RWPE2 (cell line): ENCODE measurements around the gene FPR1.

Experiments used
- ATAC-seq: fragments of 200-7000 bp; cut with Tn5 transposase; 3 replicates; pipeline ENCODE4 v1.9.1; 2021; ENCODE audit warnings: low read depth
- DNase-seq: peaks from one replicate; pipeline ENCODE4 v3.0.0-alpha.2; 2020; ENCODE audit warnings: low spot score
- H3K27ac ChIP-seq: fragments of 450-650 bp; 2 replicates; pipeline ENCODE4 v1.5.1; 2017; ENCODE audit warnings: mild to moderate bottlenecking; ENCODE audit not compliant: poor library complexity, severe bottlenecking
- H3K27me3 ChIP-seq: fragments of 250-450 bp; sonication (Bioruptor Pico); 2 replicates; pipeline ENCODE4 v1.5.1; 2021; ENCODE audit warnings: mild to moderate bottlenecking, moderate library complexity; ENCODE audit not compliant: insufficient read depth, poor library complexity, severe bottlenecking
- H3K36me3 ChIP-seq: fragments of 250-450 bp; sonication (Bioruptor Pico); 2 replicates; pipeline ENCODE4 v1.5.1; 2020; ENCODE audit warnings: low read depth, mild to moderate bottlenecking, moderate library complexity
- H3K4me1 ChIP-seq: fragments of 250-450 bp; sonication (Bioruptor Pico); 2 replicates; pipeline ENCODE4 v1.5.1; 2021; ENCODE audit warnings: mild to moderate bottlenecking, moderate library complexity; ENCODE audit not compliant: insufficient read depth, poor library complexity, severe bottlenecking
- H3K4me3 ChIP-seq: fragments of 250-450 bp; sonication (Bioruptor Pico); 2 replicates; pipeline ENCODE4 v1.5.1; 2021; ENCODE audit warnings: mild to moderate bottlenecking, moderate library complexity; ENCODE audit not compliant: severe bottlenecking
- H3K9me3 ChIP-seq: fragments of 250-450 bp; sonication (Bioruptor Pico); 2 replicates; pipeline ENCODE4 v1.5.1; 2021; ENCODE audit warnings: mild to moderate bottlenecking, moderate library complexity; ENCODE audit not compliant: severe bottlenecking
- CTCF ChIP-seq: fragments of 450-650 bp; IDR thresholded peaks from one replicate; pipeline ENCODE4 v1.5.1; 2017; ENCODE audit warnings: mild to moderate bottlenecking, moderate library complexity; ENCODE audit not compliant: poor library complexity, severe bottlenecking

FPR1 gene

GRCh38 chr19:51755571-51755970 is 3.9 kb upstream of the FPR1 start:
- Histone ChIP-seq H3K27me3 (no peaks in the 10 kb centered on the region), H3K27ac (no peak overlapping the region), H3K4me1 (no peaks in the 10 kb centered on the region), H3K9me3 (no peaks in the 10 kb centered on the region), H3K4me3 (no peak overlapping the region), H3K36me3 (no peaks in the 10 kb centered on the region)
- DNase-seq (no peak), ATAC-seq (no peak)
- no peak for TF ChIP-seq CTCF

- ATAC-seq: no peak
- Histone ChIP-seq H3K9me3 (no peaks in the 10 kb centered on the region), H3K27me3 (no peaks in the 10 kb centered on the region), H3K4me3 (no peak overlapping the region), H3K36me3 (no peaks in the 10 kb centered on the region), H3K4me1 (no peaks in the 10 kb centered on the region), H3K27ac (no peak overlapping the region)
- no peak for DNase-seq
- no peak for TF ChIP-seq CTCF
Observed at GRCh38 chr19:51754770-51755169, 3.1 kb upstream of the FPR1 start.

- Histone ChIP-seq H3K4me1 (no peaks in the 10 kb centered on the region), H3K4me3 (no peak overlapping the region), H3K9me3 (no peaks in the 10 kb centered on the region), H3K36me3 (no peaks in the 10 kb centered on the region), H3K27ac (no peak overlapping the region), H3K27me3 (no peaks in the 10 kb centered on the region)
- ATAC-seq: no peak
- DNase-seq: no peak
- TF ChIP-seq CTCF: no peak
Observed at GRCh38 chr19:51754109-51754508, 2.4 kb upstream of the FPR1 start.

GRCh38 chr19:51750400-51751094 is 1.1 kb downstream of the FPR1 start:
- no peaks in the 10 kb centered on the region for H3K27me3 ChIP-seq
- no peak for DNase-seq
- no peak for ATAC-seq

More at GRCh38 chr19:51750400-51751094, 1.1 kb downstream of the FPR1 start:
- Histone ChIP-seq H3K4me3 (no peak overlapping the region), H3K36me3 (no peaks in the 10 kb centered on the region), H3K27ac (no peak overlapping the region), H3K4me1 (no peaks in the 10 kb centered on the region), H3K9me3 (no peaks in the 10 kb centered on the region)
- no peak for TF ChIP-seq CTCF
